RCC 7860 (cell line): ENCODE data around the gene NGEF.

Source experiments
- DNase-seq: peaks from one replicate; pipeline ENCODE4 v3.0.0-alpha.2; 2015; ENCODE audit warnings: low spot score
- FAIRE-seq: peaks from 2 replicates; lab custom pipeline; 2012; peaks lifted over from hg19 to GRCh38; lab: Jason Lieb, UNC

The NGEF gene

DNA sequence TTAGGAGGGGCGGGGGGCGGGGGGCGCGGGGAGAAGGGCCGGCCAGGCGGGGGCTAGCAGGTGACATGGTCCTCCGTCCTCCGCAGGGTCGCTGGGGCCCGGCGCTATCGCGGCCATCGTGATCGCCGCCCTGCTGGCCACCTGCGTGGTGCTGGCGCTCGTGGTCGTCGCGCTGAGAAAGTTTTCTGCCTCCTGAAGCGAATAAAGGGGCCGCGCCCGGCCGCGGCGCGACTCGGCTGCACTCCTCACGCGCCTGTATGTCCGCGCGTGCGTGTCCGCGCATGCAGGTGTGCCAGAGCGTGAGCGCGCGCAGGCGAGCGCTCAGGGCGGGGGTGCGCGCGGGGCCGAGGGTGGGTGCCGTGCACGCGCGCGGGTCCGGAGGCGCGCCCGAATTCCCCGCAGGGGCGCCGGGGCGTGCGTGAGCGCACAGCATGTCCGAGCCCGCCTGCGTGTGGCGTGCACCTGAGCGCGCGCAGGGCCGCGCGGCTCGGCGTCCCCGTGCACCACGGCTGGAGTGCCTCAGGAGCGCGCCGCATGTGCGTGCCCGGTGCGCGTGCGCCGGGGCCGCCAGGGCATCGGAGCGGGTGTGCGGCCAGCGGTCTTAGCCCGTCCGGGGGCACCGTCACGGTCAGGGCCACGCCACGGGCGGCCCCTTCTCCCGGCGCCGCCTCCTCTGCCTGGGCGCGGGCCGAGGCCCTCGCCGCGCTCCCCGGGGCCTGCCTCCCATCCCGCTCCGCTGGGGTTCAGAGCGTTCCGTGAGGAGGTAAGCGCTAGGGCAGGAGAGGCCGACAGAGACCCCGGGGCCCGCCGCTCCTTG lies 136.7 kb downstream of the NGEF start:
- FAIRE-seq (no peak), DNase-seq (no peak)

DNA sequence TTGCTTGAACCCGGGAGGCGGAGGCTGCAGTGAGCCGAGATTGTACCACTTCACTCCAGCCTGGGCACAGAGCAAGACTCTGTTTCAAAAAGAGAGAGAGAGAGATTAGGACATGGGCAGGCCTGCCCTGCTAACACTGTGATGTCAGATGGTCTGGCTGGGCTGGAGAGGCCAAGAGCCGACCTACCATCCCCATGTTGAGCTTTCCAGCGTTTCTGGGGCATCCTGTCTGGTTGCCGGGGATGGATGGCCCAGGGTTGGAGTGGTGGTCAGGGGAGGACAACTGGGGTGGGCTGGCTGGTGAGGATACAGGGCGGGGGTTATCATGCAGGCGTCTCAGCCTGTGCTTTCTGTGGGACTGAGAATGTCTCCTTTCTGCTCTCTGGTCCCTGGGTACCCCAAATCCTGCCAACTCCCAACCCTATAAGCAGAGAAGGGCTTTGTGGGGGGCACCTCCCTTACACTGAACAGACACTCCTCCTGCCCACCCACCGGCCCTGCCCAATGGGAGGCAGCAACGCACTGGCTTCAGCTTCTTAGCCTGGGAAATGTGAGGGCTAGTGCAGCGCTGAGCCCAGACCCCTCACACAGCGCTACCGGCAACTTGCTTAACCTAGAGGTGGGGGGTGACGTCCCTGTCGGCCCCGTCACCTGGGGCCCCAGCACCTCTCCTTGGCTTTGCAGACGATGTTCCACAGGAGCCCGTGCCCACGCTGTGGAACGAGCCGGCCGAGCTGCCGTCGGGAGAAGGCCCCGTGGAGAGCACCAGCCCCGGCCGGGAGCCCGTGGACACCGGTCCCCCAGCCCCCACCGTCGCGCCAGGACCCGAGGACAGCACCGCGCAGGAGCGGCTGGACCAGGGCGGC lies 137.6 kb downstream of the NGEF start:
- DNase-seq (no peak), FAIRE-seq (no peak)

GRCh38 chr2:232874677-232875223 lies 138.3 kb downstream of the NGEF start:
- FAIRE-seq (no peak), DNase-seq (no peak)

GRCh38 chr2:232873909-232874641 lies 139.0 kb downstream of the NGEF start:
- no peak for FAIRE-seq
- DNase-seq: no peak

DNA sequence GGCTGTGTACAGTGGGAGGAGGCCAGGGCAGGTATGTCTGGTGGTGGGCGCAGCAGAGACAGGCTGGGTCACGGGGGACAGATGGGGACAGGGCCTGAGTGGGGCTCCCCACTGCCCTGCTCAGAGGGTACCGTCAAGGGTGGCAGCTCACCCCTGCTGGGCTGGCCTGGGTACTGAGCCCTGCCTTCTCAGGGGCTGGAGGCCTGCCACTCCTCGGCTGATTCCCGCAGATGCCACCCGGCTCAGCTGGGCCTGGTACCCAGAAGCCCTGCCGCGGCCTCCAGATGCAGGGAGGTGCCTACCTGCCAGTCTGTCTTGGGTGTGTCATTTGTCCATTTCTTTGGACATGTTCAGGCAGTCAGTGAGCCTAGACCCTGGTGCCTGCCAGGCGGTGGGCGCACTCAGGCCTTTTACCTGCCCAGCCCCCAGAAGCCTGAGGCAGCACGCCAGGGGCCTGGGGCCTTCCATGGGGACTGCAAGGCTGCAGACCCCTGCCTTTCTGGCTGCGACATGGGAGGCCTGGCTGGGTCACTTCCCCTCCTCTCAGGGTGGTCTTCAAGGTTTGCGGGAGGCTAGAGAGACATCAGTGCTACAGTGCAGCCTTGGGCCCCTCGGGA lies 139.7 kb downstream of the NGEF start:
- DNase-seq: no peak

GRCh38 chr2:232872826-232873225 lies 140.2 kb downstream of the NGEF start:
- DNase-seq (no peak), FAIRE-seq (no peak)

More for the DNA sequence above, 139.7 kb downstream of the NGEF start:
- FAIRE-seq: no peak

DNA sequence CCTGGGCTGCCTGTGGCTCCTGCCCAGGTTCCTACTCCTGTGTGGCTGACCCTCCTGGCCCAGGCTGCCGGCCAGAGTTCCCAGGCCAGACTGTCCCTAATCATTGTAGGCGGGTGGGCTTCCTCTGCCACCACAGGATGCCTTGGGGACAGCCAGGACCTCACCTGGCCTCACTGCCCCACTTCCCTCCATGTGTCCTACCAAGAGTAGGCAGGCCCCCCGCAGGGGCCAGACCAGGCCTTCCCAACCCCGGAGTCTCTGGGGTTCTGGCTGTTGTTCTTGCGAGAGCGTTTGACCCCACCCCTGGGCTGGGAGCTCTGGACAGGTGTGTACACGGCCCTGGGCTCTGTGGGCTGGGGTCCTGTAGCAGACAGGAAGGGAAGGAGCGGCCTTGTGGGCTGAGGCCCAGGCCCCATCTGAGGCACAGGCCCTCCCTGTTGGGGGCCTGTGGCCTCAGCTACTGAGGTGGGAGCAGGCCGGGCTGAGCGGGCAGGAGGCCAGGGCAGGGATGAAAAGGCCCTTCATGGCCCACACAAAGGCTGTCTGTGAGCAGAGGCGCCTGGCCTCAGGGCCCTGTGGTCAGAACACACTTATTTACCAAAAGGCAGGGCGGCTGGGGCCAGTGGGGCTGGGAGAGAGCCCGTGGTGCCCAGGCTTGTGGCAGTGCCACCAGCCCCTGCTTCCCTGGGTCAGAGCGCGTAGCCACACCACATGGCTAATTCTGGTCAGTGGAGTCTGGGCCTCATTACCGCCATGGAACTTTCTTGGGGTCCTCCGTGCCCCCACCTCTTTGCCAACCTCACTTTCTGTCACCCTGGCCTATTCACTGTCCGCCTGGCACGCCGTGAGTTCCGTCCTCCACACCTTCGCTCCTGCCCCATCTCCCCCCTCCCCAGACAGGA lies 141.0 kb downstream of the NGEF start:
- DNase-seq (no peak), FAIRE-seq (no peak)

DNA sequence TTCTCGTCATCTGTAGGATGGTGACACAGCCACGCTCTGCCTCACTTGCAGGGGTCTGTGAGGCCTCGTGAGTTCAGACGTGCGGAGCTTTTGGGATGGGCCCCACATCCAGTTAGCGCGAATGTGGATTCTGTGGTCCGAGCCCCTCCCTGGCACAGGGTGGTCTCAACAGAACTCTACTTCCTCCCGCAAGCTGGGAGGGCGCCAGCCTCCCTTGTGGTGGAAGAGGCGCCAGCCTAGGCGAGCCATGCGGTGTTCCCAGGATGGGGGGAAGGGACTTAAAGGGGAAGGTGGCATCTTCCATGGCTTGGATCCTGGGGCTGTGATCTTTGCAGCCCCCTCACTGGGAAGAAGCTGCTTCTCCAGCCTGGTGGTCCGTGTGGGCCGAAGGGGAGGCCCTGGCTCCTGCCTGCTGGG lies 141.6 kb downstream of the NGEF start:
- no peak for DNase-seq
- no peak for FAIRE-seq

DNA sequence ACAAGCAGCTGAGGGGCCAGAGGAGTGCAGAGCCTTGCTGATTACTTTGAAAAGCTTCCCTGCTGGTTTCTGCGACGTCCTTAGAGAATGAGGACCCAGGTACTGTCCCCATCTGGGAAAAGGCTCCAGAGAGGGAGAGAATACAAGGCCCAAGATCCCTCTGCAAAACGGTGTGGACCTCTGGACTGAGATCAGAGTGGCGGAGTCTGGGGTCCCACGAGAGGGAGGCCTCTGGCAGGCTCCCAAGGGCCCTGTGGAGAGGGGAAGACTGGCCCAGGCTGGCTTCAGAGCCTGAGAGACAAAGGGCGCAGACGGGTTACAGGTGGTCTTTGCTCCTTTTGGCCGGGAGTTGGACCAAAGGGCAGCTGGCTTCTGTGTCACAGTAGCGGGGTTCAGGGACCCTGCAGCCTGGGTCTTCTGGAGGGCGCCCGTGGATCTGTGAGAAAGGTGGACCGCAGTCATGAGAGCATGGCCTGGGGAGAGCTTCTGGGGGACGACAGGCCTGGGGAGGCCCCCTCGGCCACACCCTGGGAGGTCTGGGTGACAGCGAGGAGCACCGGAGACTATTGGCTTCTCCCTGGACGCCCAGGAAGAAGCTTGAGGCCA lies 142.2 kb downstream of the NGEF start:
- no peak for FAIRE-seq
- no peak for DNase-seq

DNA sequence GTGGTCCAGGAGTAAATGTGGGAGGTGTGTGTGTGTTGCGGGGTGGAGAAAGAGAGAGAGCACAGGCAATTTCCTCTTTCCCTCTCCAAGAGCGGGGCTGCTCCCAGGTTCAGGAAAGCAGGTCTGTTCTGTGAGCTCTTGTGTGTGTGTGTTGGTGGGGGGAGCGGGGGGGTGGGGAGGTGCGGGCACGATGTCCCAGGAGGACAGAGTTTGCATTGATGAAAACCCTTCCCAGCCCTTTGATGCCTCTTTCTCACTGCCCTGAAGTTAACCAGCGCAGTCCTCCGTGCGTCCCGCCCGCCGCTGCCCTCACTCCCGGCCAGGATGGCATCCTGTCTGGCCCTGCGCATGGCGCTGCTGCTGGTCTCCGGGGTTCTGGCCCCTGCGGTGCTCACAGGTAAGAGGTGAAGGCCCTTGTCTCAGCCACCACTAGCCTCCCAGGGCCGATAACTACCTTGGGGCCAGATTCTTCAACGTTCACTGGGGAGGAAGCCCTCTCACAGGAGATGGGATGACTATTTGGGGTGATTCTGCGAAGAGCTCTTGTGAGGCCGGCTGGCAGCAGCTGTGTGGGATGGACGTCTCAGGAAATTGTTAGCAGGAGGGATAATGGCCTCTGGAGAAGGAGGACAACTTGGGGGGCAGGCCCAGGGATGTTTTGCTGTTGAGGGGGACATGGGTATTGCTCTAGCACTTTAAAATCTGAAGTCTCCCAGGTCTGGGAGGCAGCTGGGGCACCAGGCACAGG lies 142.9 kb downstream of the NGEF start, which contains the start of gene SNORC:
SNORC (plus strand) TSS at position 247 of the 748 bp plus-strand sequence; CDS start at position 325, 78 bp downstream.
- DNase-seq: no peak
- FAIRE-seq: no peak

GRCh38 chr2:232869138-232870017 lies 143.7 kb downstream of the NGEF start:
- DNase-seq (no peak), FAIRE-seq (no peak)

GRCh38 chr2:232866104-232866503 lies 147.0 kb downstream of the NGEF start:
- DNase-seq: no peak

GRCh38 chr2:232865165-232865564 lies 147.9 kb downstream of the NGEF start:
- DNase-seq: no peak
- FAIRE-seq: no peak

More at GRCh38 chr2:232866104-232866503, 147.0 kb downstream of the NGEF start:
- FAIRE-seq: no peak

GRCh38 chr2:232863996-232864395 lies 149.1 kb downstream of the NGEF start:
- DNase-seq (no peak), FAIRE-seq (no peak)

DNA sequence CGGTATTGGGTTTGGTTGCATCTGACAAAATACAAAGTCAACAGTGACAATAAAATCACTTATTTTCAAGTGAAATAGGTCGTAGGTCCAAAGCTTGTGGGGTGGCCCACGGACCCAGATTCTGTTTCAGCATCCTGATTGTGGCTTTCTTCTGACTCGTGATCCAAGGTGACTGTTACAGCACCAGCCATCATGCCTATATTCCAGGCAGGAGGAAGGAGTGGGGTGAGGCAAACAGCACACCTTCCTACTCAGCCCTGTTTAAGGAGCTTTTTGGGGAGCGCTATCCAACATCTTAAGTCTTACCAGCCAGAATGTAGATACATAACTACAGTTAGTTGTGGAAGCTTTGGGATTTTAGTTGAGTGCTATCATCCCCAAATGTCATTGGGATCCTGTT lies 151.7 kb downstream of the NGEF start:
- DNase-seq (no peak), FAIRE-seq (no peak)

DNA sequence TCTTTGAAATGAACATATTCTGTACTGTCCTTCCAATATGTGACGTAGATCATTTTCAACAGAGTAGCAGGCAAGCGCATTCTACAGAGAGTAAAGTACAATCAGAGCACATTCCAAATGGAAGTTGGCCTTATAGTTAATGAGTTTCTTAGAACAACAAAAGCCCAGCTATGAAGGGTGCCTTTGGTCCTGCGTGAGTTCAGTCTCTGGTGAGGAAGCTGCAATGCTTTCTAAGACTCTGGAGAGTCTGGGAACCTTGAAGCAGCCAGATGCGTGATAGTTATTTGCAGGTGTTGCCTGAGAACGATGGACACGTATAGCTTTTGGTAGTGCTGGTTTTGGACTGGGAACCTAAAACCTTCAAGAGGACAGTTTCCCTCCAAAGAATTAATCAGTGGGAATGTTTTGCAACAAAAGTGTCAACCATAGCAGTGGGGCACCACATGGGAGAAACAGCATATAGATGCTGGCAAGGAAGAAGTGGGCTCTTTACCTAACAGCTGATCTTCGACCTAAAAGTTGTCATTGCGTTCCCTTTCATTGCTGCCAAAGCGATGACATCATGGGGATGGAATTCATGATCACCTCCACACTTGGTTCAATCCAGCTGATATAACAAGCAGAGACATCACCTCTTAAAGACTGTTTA lies 152.3 kb downstream of the NGEF start:
- no peak for FAIRE-seq
- DNase-seq: no peak
